ENCODE results near the gene PLCB2.

The PLCB2 gene

GRCh38 chr15:40323953-40324937, 16.5 kb upstream of the PLCB2 start:
- DNase-seq (ENCODE audit: low read depth) = no peak

DNA sequence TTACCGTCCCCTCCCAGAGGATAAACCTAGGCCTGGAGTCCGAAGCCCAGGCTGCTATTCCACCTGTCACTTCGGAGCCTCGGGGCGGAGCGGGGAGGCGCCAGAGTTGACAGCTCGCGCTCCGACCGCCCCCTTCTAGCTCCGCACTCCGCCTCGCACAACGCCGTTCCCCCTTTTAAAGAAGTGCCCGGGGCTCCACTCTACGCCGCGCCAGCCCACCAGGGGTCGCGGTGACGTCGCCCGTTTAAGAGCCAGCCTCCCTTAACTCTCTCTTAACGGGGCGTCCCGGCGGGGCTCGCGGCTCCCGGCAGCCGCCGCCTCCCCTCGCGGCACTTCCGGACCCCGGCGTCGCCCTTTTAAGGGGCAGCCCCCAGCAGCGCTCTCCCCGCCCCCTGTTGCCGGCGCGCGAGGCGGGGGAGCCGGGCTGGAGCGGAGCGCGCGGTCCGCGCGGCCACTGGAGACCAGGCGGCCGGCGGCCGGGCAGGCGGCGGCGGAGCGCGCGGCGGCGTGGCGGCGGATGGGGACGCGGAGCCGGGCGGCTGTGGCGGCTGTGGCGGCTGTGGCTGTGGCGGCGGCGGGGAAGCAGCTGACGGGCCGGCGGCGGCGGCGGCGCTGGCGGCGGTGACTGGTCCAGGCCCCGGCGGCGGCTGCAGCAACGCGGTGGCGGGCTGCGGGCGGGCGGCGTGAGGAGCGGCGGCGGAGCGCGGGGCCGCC, 15.7 kb upstream of the PLCB2 start, which contains the start of gene INAFM2:
Gene INAFM2 (plus strand): TSS at position 454 of the 714 bp plus-strand sequence. CDS start 364 bp downstream, outside the sequence.
- peak; percentile 76 for DNase-seq (ENCODE audit: low read depth)

DNA sequence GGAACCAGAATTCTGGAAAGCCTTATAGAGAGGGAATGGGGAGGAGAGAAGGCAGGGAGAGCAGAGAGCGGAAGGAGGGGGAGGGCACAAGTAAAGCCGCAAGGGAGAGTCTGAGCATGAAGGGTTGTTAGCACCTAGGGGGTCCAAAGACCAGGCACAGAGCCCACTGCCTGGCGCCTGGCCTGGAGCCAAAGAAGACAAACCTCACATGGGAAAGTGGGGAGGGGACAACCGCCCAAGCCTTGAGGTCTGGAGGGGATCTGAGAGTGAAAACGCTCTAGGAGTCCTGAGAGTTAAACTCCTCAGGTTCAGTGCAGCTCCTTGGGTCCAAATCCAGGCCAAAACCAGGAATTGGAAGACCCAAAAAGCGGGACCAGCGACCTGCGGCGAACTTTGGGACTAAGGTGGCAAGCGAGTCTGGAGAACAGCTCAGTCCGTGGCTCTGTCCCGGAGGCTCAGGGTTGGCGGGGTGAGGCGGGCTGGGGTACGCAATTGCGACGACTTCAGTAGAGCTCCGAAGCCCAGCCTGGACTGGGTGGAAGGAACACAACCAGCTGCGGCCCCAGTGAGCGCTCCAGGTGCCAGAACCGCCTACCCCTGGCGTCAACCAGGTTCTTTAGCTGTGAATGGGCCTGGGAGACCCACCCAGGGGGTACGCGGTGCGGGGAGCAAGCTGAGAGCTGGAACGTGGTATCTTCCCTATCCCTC, 14.9 kb upstream of the PLCB2 start:
- no peak for DNase-seq (ENCODE audit: low read depth)

- no peak for DNase-seq (ENCODE audit: low read depth)
Observed at GRCh38 chr15:40320931-40321371, 13.2 kb upstream of the PLCB2 start.

DNA sequence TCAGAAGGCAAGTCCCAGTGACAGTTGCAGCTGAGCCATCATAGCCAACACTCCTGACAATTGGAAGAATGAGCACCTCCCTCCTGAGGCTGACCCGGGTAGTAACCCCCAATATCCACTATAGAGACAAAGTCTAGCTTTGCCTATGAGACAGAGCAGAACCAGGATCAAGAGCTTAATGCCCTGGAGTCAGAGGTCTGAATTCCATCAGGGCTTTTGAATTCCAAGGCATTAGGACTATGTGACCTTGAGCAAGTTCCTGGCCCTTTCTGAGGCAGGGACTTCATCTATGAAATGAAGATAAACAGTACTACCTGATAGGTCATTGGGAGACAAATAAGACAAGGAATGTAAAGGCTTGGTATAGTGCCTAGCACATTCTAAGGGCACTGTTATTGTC, 12.7 kb upstream of the PLCB2 start:
- no peak for DNase-seq (ENCODE audit: low read depth)

DNA sequence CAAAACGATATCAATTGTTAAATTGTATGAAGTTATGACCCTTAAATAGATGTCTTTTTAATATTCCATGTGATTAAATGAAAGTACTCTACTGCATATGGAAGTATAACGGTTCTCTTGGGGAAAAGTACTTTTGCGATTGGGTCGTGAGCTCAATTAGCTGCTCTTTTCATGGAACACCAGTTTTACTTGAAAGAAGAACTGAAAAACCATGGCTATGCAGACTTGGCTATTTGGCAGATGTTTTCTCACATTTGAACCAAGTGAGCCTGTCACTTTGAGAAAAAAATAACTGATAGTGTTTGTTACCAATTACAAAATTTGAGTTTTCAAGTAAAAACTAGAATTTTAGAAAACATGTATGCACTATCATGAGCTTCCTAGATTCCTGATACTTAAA, 9.8 kb upstream of the PLCB2 start:
- no peak for DNase-seq (ENCODE audit: low read depth)

GRCh38 chr15:40316931-40317330, 9.2 kb upstream of the PLCB2 start:
- no peak for DNase-seq (ENCODE audit: low read depth)

GRCh38 chr15:40314723-40315276, 7.1 kb upstream of the PLCB2 start:
- DNase-seq (ENCODE audit: low read depth) = peak; percentile 77

DNA sequence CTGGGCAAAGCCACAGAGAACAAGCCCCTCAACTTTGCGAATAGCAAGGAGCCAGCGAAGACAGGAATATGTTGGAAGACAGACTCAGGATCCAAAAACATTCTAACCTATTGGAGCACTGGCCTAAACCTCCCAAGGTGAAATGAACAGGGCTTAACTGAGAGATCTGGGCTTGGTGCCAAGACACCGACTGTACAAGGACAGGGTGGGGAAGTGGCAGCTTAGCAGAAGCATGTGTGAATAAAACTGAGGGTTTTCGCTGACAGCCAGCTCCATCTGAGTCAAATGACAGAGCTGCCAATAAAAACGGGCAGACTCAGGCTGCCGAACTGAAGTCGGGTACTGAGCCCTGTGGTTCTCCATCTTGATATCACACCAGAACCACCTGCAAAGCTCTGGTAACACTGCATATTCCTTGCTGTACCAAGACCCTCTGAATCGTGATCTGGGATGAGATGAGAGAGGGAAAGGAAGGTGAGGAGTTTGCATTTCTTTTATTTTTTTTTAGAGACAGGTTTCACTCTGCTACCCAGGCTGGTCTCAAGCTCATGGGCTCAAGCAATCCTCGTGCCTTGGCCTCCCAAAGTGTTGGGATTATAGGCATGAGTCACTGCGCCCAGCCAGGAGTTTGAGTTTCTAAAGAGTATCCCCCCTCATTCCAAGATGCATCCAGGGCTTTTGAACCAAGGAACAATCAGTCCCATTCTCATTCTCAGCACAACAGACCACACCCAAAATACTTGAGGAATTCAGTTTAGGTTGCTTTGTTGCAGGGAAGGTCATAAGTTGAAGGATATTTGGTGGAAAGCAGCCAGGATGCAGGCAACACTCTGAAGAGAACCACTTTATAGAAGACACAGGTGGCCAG, 6.0 kb upstream of the PLCB2 start:
- DNase-seq (ENCODE audit: low read depth) = no peak

GRCh38 chr15:40312370-40313158, 4.8 kb upstream of the PLCB2 start:
- no peak for DNase-seq (ENCODE audit: low read depth)

GRCh38 chr15:40310993-40311392, 3.3 kb upstream of the PLCB2 start:
- no peak for DNase-seq (ENCODE audit: low read depth)

- DNase-seq (ENCODE audit: low read depth) = no peak
Observed at GRCh38 chr15:40310001-40310959, 2.5 kb upstream of the PLCB2 start.

DNA sequence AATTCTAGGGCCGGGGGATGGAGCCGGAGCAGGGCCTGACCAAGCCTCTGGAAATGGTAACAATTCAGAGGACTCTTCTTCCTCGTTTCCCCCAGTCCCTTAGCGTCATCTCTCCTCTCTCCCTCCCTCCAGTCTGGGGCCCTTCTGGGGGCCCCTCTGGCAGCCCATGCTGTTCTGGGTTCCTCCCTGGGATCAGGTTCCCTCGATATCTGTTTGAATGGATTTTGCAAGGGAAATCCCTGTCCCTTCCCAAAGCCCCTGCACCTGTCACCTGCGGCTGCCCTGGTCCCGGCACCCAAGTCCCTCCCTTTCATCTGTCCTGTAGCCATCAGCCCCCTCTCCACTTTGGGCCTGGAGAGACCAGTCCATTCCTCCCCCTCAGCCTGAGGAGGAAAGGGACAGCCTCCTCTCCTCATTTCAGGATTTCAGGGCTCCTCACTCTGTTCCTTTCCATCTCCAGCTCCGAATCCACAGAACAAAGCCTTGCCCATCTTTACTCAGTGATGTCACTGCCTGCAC, 1.7 kb upstream of the PLCB2 start:
- no peak for DNase-seq (ENCODE audit: low read depth)

GRCh38 chr15:40306908-40307307, 827 bp downstream of the PLCB2 start:
- no peak for DNase-seq (ENCODE audit: low read depth)

- DNase-seq (ENCODE audit: low read depth) = no peak
Observed at GRCh38 chr15:40306371-40306770, 1.4 kb downstream of the PLCB2 start.

GRCh38 chr15:40305281-40305680, 2.5 kb downstream of the PLCB2 start:
- DNase-seq (ENCODE audit: low read depth) = no peak

DNA sequence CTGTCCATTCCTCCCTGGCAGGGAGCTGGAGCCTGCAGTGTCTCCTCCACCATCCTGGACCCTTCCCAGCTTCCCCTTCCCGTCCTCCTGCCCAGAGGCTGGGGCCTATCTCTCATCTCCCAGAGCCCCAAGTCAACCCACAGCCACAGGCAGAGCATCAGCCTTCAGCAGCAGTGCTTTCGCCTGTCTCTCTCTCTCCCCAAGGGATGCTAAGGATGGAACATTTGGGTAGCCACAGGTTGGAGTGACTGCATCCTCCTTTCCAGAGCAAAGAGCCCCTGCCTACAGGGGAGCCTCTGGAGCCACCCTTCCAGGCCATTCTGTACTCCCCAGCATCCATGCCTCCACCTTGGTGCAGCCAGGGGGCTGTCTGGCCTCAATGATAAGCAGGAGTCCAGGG, 4.2 kb downstream of the PLCB2 start:
- no peak for DNase-seq (ENCODE audit: low read depth)

GRCh38 chr15:40302981-40303380, 4.8 kb downstream of the PLCB2 start:
- no peak for DNase-seq (ENCODE audit: low read depth)
